NB4 (cell line): ENCODE measurements around the gene PLTP.

Experiments used
- DNase-seq: peaks from one replicate; pipeline ENCODE4 v3.0.0; 2010; ENCODE audit warnings: low read depth
- H3K4me3 ChIP-seq: one replicate; pipeline ENCODE4 v1.5.1; 2011; ENCODE audit warnings: mild to moderate bottlenecking, low read depth, low read length, moderate library complexity
- CTCF ChIP-seq: IDR thresholded peaks from one replicate; pipeline ENCODE4 v1.5.1; 2012; ENCODE audit warnings: low read depth, low read length
- MAX ChIP-seq: IDR thresholded peaks from 2 replicates; pipeline ENCODE4 v1.6.1; 2011; ENCODE audit warnings: low read depth, low read length
- MYC ChIP-seq: IDR thresholded peaks from 2 replicates; pipeline ENCODE4 v1.6.1; 2011; ENCODE audit warnings: low read depth, low read length
- POLR2A ChIP-seq: IDR thresholded peaks from 2 replicates; pipeline ENCODE4 v1.6.1; 2011; ENCODE audit warnings: mild to moderate bottlenecking; ENCODE audit not compliant: insufficient read length; ENCODE audit errors: extremely low read depth

Gene PLTP

GRCh38 chr20:45944965-45945677 is 33.2 kb upstream of the PLTP start:
- TF ChIP-seq CTCF (no peak), MYC (no peak), MAX (no peak), POLR2A (no peak)
- DNase-seq = no peak
- H3K4me3 ChIP-seq = no peak overlapping the region

- TF ChIP-seq CTCF = no peak
- peak; percentile 69 for TF ChIP-seq MAX
- no peak overlapping the region for H3K4me3 ChIP-seq
- DNase-seq = peak; percentile 83
Observed at GRCh38 chr20:45944151-45944964, 32.4 kb upstream of the PLTP start.

GRCh38 chr20:45943613-45944012 is 31.7 kb upstream of the PLTP start:
- no peak overlapping the region for H3K4me3 ChIP-seq
- no peak for DNase-seq
- TF ChIP-seq MAX (no peak), POLR2A (no peak), MYC (no peak), CTCF (no peak)

- no peak overlapping the region for H3K4me3 ChIP-seq
- no peak for DNase-seq
- TF ChIP-seq MAX (no peak), POLR2A (no peak), MYC (no peak), CTCF (no peak)
Observed at GRCh38 chr20:45940469-45940868, 28.5 kb upstream of the PLTP start.

- no peak for DNase-seq
- TF ChIP-seq POLR2A (no peak), CTCF (no peak), MYC (no peak)
- no peak overlapping the region for H3K4me3 ChIP-seq
Observed at GRCh38 chr20:45940053-45940452, 28.1 kb upstream of the PLTP start.
